22Rv1 (cell line): ENCODE data around the gene CDS1.

Experiments used
- CTCF ChIP-seq: fragments of 450-650 bp; IDR thresholded peaks from 2 replicates; pipeline ENCODE4 v1.5.1; 2017; ENCODE audit warnings: mild to moderate bottlenecking
- ZFX ChIP-seq: fragments of 450-650 bp; IDR thresholded peaks from 2 replicates; pipeline ENCODE4 v1.6.1; 2017; ENCODE audit warnings: antibody characterized with exemption, borderline replicate concordance

- no peak for TF ChIP-seq CTCF
- TF ChIP-seq ZFX, result no peak
These were observed 86.3 kb downstream of the CDS1 start for GRCh38 chr4:84669201-84669600.
